ENCODE results near the gene ZNF92.
A peak's percentile ranks its signal among the peaks of the same experiment; 100 is the strongest.
"Not testable (repeated sequence)": the region's sequence is repeated elsewhere in the genome, so short reads cannot be mapped to it uniquely, and the experiment has no call there.

Gene ZNF92

DNA sequence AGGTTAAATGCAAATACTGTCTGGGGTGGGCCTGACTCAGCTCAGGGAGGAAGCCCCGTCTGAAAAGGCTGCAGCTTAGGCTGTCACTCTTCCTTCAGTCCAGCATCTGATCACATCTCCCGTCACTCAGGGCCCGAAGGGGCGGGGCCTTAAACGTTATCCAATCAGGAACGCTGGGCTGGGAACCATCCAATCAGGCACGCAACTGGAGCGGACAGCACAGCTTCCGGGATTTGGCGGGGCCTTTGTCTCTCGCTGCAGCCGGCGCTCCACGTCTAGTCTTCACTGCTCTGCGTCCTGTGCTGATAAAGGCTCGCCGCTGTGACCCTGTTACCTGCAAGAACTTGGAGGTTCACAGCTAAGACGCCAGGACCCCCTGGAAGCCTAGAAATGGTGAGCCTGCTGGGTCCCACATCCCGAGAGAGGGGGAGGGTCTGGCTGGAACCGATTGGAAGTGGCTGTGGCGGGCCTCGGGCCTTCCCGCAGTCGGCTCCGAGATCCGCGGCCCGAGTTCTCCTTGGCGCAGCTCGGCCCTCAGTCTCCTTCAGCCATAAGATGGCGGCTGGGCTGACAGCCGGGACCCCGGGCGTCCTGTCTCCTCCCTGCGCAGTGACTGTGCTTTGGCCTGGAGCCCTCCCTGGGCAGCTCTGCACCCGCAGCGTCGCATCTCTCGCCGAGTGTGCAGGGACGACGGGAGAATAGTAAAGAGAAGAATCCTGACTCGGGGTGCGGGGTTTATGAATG, at the start of gene ZNF92:
ZNF92 (plus strand) TSS at position 248 of the 744 bp plus-strand sequence; CDS start at position 391, 143 bp downstream.
- DNase-seq, result peak; percentile 89

- no peak for DNase-seq
Measured at GRCh38 chr7:65325793-65326432, 47.7 kb upstream of the ZNF92 start.

- no peak for DNase-seq
Measured at GRCh38 chr7:65338346-65338745, 35.3 kb upstream of the ZNF92 start.

- DNase-seq, result no peak
Measured at GRCh38 chr7:65339257-65339656, 34.4 kb upstream of the ZNF92 start.

GRCh38 chr7:65342723-65343629, 30.7 kb upstream of the ZNF92 start:
- DNase-seq, result no peak

DNA sequence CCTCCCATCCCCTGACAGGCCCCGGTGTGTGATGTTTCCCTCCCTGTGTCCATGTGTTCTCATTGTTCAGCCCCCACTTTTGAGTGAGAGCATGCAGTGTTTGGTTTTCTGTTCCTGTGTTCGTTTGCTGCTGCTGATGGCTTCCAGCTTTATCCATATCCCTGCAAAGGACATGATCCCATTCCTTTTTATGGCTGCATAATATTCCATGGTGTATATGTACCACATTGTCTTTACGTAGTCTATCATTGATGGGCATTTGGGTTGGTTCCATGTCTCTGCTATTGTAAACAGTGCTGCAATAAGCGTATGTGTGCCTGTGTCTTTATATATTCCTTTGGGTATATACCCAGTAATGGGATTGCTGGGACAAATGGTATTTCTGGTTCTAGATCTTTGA, 29.1 kb upstream of the ZNF92 start:
- not testable (repeated sequence) for DNase-seq

DNA sequence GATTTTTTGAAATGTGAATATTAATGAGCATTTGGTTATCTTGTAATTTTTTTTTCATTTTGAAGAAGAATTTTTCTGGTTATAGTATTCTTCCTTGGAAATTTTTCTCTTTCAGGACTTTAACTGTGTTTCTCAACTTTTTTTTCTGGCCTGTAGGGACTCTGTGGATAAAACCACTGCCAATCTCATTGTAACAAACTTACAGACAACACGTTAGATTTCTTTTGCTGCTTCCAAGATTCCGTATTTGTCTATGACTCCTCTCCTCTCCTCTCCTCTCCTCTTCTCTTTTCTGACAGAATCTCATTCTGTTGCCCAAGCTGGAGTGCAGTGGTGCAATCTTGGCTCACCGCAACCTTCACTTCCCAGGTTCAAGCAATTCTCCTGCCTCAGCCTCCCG, 19.4 kb upstream of the ZNF92 start:
- DNase-seq, result no peak

GRCh38 chr7:65369843-65370242, 3.8 kb upstream of the ZNF92 start:
- DNase-seq, result no peak

DNA sequence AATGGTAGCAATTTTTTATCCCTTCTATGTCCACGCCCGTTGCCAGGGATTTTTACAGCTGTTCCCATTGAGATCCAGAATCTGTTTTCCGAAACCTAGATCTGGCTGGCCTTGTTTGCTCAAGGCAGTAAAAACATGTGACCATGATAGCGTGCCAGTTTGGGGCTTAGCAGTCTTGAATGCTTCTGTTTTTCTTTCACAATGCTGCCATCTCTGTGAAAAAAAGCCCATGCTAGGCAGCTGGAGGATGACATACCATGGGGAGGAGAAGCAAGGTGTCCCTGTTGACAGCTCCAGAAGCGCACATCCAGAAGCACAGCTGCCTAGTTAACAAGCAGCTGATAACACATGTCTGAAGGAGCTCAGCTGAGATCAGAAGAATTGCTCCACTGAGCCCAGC, 2.2 kb upstream of the ZNF92 start:
- no peak for DNase-seq

DNA sequence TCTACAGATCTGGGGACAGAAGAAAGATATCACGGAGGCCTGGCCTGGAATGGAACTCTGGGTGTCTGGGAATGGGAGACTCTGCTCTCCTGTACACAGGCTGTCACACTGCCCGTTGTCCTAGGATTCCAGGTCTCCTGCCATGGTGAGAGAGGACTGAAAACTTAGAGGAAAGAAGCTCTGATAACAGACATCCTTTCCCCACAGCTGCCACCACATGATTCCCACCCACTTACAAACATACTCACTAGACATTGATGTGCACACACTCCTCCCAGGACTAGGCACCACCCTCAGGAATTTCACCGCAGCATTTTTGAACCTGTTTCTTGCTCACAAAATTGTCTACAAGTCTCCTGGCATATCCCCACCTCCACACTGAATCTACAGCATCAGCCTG, 5.7 kb downstream of the ZNF92 start:
- no peak for DNase-seq

GRCh38 chr7:65381742-65382141, 8.1 kb downstream of the ZNF92 start:
- DNase-seq, result no peak

GRCh38 chr7:65382452-65382851, 8.8 kb downstream of the ZNF92 start:
- no peak for DNase-seq

- no peak for DNase-seq
Measured at GRCh38 chr7:65387891-65388290, 14.2 kb downstream of the ZNF92 start.

DNA sequence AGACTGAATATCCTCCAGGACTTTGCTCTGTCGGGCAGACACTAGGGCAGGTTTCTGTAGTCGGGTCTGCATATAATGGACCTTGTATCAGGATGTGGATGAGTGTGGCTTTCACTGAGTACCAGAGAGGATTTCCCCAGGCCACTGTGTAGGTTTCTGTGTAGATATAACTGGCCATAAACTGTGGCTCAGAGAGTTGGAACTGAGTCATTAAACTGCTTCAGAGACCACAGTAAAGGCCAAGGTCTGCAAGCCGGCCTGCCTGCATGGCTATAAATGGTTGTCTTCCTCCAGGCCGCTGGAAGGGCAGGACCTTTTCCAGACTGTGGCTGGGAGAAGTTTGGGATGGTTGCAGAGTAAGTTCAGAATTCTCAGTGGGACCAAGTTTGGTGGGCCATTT, 16.9 kb downstream of the ZNF92 start:
- DNase-seq, result no peak

DNA sequence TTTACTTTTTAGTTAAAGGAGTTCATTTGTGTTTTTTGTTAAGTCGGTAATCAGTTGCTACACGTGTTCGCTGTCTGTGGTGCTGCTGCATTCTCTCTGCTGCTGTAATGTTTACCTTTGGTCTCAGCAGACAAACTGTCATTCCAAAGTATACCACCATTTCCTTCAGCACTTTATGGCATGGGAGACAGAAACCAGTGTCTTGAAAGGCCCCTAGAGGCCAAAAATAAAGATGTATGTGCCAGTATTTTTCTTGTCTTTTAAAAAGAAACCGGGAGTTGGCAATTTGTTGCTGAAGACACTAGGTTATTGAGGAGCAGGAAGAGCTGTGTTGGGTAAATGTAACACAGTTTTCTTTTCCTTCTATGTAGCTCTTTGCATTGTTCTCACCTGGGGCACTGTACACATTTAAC, 24.1 kb downstream of the ZNF92 start:
- DNase-seq, result no peak

DNA sequence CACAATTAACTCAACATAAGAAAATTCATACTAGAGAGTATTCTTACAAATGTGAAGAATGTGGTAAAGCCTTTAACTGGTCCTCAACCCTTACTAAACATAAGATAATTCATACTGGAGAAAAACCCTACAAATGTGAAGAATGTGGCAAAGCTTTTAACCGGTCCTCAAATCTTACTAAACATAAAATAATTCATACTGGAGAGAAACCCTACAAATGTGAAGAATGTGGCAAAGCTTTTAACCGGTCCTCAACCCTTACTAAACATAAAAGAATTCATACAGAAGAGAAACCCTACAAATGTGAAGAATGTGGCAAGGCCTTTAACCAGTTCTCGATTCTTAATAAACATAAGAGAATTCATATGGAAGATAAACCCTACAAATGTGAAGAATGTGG, 25.0 kb downstream of the ZNF92 start:
- DNase-seq, result not testable (repeated sequence)

DNA sequence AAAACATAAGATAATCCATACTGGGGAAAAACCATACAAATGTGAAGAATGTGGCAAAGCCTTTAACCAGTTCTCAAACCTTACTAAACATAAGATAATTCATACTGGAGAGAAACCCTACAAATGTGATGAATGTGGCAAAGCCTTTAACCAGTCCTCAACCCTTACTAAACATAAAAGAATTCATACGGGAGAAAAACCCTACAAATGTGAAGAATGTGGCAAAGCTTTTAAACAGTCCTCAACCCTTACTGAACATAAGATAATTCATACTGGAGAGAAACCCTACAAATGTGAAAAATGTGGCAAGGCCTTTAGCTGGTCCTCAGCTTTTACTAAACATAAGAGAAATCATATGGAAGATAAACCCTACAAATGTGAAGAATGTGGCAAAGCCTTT, 25.4 kb downstream of the ZNF92 start:
- not testable (repeated sequence) for DNase-seq

DNA sequence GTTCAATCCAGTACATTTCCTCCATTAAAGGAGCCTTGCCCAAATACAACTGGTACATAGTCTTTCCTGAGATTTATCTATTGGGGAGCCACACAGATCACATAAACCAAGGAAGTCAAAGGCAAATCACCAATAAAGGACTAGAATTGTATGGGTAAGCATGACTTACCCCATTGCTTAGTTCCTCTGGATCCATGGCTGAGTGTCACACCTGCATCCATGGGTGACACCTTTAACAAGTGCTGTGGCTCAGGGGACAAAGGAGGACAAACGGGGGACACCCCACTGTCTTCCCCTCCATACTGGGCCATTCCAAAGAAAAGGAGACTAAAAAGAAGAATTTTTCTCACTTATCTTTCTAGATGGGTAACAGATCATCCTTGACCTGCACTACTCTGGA, 30.4 kb downstream of the ZNF92 start:
- DNase-seq, result no peak

DNA sequence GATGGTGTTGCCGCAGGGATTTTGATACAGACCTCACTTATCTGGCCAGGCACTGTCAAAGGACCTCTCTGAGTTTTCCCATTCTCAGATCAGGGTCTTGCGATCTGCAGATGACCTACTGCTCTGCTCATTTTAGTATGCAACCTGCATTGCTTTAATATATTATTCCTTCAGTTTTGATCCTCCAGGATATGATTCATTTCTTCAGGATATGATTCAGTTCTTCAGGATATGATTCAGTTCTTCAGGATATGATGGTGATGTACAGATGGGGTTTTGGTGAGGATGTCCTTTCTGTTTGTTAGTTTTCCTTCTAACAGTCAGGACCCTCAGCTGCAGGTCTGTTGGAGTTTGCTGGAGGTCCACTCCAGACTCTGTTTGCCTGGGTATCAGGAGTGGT, 33.1 kb downstream of the ZNF92 start:
- not testable (repeated sequence) for DNase-seq

DNA sequence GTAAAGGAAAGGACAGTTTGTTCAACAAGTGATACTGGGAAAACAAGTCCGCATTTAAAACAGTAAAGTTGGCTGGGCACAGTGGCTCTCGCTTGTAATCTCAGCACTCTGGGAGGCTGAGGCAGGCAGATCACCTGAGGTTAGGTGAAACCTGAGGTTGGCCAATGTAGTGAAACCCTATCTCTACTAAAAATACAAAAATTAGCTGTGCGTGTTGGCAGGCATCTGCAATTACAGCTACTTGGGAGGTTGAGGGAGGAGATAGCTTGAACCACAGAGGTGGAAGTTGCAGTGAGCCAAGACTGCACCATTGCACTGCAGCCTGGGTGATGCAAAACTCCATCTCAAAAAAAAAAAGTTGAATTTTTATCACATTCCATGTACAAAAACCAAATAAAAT, 35.7 kb downstream of the ZNF92 start:
- no peak for DNase-seq

DNA sequence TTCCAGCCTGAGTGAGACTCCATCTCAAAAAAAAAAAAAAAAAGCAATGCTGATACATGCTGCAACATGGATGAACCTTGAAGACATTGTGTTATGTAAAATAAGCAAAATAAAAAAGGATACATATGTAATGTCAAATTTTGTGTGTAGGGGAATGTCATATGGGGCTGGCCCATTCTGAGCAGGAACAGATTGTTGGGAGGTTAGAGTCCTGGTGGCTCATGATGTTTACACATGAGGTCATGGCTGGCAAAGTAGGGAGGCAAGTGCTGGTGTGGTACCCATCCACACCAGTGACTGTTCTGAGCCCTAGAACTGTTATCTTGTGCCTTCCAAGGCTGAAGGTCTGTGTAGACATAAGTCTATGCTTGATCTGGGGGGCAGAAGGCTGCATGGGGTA, 37.6 kb downstream of the ZNF92 start:
- DNase-seq, result no peak

- no peak for DNase-seq
Measured at GRCh38 chr7:65422670-65423069, 49.0 kb downstream of the ZNF92 start.

DNA sequence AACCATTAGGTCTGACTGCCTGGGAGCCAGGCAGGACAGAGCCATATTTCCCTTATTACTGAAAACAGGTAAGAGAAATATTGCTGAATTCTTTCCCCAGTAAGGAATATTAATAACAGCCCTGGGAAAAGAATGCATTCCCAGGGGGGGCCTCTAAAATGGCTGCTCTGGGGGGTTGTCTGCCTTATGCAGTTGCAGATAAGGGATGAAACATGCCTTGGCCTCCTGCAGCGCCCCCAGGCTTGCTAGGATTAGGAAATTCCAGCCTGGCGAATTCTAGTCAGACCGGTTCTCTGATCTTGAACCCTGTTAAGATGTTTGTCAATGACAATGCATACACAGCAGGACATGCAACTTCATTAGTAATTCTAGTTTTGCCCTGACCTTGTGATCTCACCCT, 49.6 kb downstream of the ZNF92 start:
- DNase-seq, result not testable (repeated sequence)
